ENCODE data around the gene ARVCF. TPM values are rescaled to one million over a fixed set of nuclear protein-coding genes. Genes with fewer than 3 reads are reported as not detected.

The ARVCF gene
- total RNA-seq, 1 donor from 2014 or later = 74.5 TPM

GRCh38 chr22:20046730-20047129 lies 30.1 kb upstream of the ARVCF start:
- Histone ChIP-seq H3K27me3 (ENCODE audit: control insufficient read depth, insufficient read depth, low read length) (no peaks in the 10 kb centered on the region), H3K4me3 (ENCODE audit: low read depth, low read length) (no peak overlapping the region), H3K36me3 (ENCODE audit: control insufficient read depth, insufficient read depth, low read length) (no peaks in the 10 kb centered on the region)
- TF ChIP-seq CTCF (IDR thresholded peaks at IDR 0.05; ENCODE audit: insufficient read depth, low read length, poor library complexity, severe bottlenecking) = no peak
- no peak for DNase-seq (ENCODE audit: low read depth)

- Histone ChIP-seq H3K27me3 (ENCODE audit: control insufficient read depth, insufficient read depth, low read length) (no peaks in the 10 kb centered on the region), H3K36me3 (ENCODE audit: control insufficient read depth, insufficient read depth, low read length) (no peaks in the 10 kb centered on the region), H3K4me3 (ENCODE audit: low read depth, low read length) (no peak overlapping the region)
- no peak for DNase-seq (ENCODE audit: low read depth)
- TF ChIP-seq CTCF (IDR thresholded peaks at IDR 0.05; ENCODE audit: insufficient read depth, low read length, poor library complexity, severe bottlenecking) = no peak
Observed at GRCh38 chr22:20044495-20045151, 28.0 kb upstream of the ARVCF start.

- no peak for DNase-seq (ENCODE audit: low read depth)
- H3K36me3 ChIP-seq (ENCODE audit: control insufficient read depth, insufficient read depth, low read length) = no peaks in the 10 kb centered on the region
- no peak overlapping the region for H3K4me3 ChIP-seq (ENCODE audit: low read depth, low read length)
- no peaks in the 10 kb centered on the region for H3K27me3 ChIP-seq (ENCODE audit: control insufficient read depth, insufficient read depth, low read length)
- TF ChIP-seq CTCF (IDR thresholded peaks at IDR 0.05; ENCODE audit: insufficient read depth, low read length, poor library complexity, severe bottlenecking) = no peak
Observed at GRCh38 chr22:20043997-20044342, 27.3 kb upstream of the ARVCF start.

- H3K4me3 ChIP-seq (ENCODE audit: low read depth, low read length) = no peak overlapping the region
- TF ChIP-seq CTCF (IDR thresholded peaks at IDR 0.05; ENCODE audit: insufficient read depth, low read length, poor library complexity, severe bottlenecking) = no peak
- no peaks in the 10 kb centered on the region for H3K27me3 ChIP-seq (ENCODE audit: control insufficient read depth, insufficient read depth, low read length)
- no peak for DNase-seq (ENCODE audit: low read depth)
- no peaks in the 10 kb centered on the region for H3K36me3 ChIP-seq (ENCODE audit: control insufficient read depth, insufficient read depth, low read length)
Observed at GRCh38 chr22:20043057-20043996, 26.7 kb upstream of the ARVCF start.

GRCh38 chr22:20040327-20041200 lies 23.9 kb upstream of the ARVCF start:
- no peak for DNase-seq (ENCODE audit: low read depth)
- no peak overlapping the region for H3K4me3 ChIP-seq (ENCODE audit: low read depth, low read length)
- H3K36me3 ChIP-seq (ENCODE audit: control insufficient read depth, insufficient read depth, low read length) = no peaks in the 10 kb centered on the region
- TF ChIP-seq CTCF (IDR thresholded peaks at IDR 0.05; ENCODE audit: insufficient read depth, low read length, poor library complexity, severe bottlenecking) = no peak
- no peaks in the 10 kb centered on the region for H3K27me3 ChIP-seq (ENCODE audit: control insufficient read depth, insufficient read depth, low read length)

All from kidney epithelial cell (primary cell).